Trophoblast cell (in vitro differentiated cells and primary cell): ENCODE measurements around the gene NQO2.
"Not testable (repeated sequence)": the region's sequence is repeated elsewhere in the genome, so short reads cannot be mapped to it uniquely, and the experiment has no call there.

ENCODE experiments used
- DNase-seq, 2 donors: peaks; one replicate each; pipeline ENCODE4 v3.0.0-alpha.2; 2016
- H2AFZ ChIP-seq: 2 replicates; pipeline ENCODE4 v1.6.1; 2013; ENCODE audit warnings: low read length, moderate library complexity, mild to moderate bottlenecking; ENCODE audit not compliant: insufficient read depth, poor library complexity
- H2AK5ac ChIP-seq: 2 replicates; pipeline ENCODE4 v1.6.1; 2013; ENCODE audit warnings: mild to moderate bottlenecking, low read length
- H2BK120ac ChIP-seq: 2 replicates; pipeline ENCODE4 v1.6.1; 2013; ENCODE audit warnings: low read length, mild to moderate bottlenecking, moderate library complexity; ENCODE audit not compliant: insufficient read depth, poor library complexity
- H2BK12ac ChIP-seq: 2 replicates; pipeline ENCODE4 v1.6.1; 2013; ENCODE audit warnings: mild to moderate bottlenecking, low read length, moderate library complexity
- H2BK5ac ChIP-seq: 2 replicates; pipeline ENCODE4 v1.6.1; 2013; ENCODE audit warnings: low read length, low read depth, moderate library complexity, mild to moderate bottlenecking; ENCODE audit not compliant: poor library complexity
- H3K14ac ChIP-seq: 2 replicates; pipeline ENCODE4 v1.6.1; 2013; ENCODE audit warnings: mild to moderate bottlenecking, low read length
- H3K18ac ChIP-seq: 2 replicates; pipeline ENCODE4 v1.6.1; 2013; ENCODE audit warnings: mild to moderate bottlenecking, low read length
- H3K23ac ChIP-seq: 2 replicates; pipeline ENCODE4 v1.6.1; 2013; ENCODE audit warnings: low read length
- H3K27ac ChIP-seq: 2 replicates; pipeline ENCODE4 v1.5.1; 2013; ENCODE audit warnings: low read depth, mild to moderate bottlenecking, inconsistent platforms, low read length, moderate library complexity
- H3K27me3 ChIP-seq: 2 replicates; pipeline ENCODE4 v1.6.1; 2013; ENCODE audit warnings: inconsistent platforms, mild to moderate bottlenecking, low read length, moderate library complexity; ENCODE audit not compliant: insufficient read depth
- H3K36me3 ChIP-seq, 2 experiments: 1 replicate in 1 of 2; 2 replicates in 1 of 2; pipeline ENCODE4 v1.6.1; 2013; ENCODE audit warnings: low read length in 2 of 2, mild to moderate bottlenecking in 2 of 2, moderate library complexity in 1 of 2; ENCODE audit not compliant: insufficient read depth in 2 of 2, control insufficient read depth in 1 of 2
- H3K4ac ChIP-seq: 2 replicates; pipeline ENCODE4 v1.6.1; 2013; ENCODE audit warnings: low read depth, mild to moderate bottlenecking, low read length, moderate library complexity
- H3K4me1 ChIP-seq, 2 experiments: 1 replicate in 1 of 2; 2 replicates in 1 of 2; pipeline ENCODE4 v1.6.1; 2013; ENCODE audit warnings: low read length in 2 of 2, mild to moderate bottlenecking in 2 of 2, moderate library complexity in 1 of 2; ENCODE audit not compliant: insufficient read depth in 2 of 2, control insufficient read depth in 1 of 2
- H3K4me2 ChIP-seq: 2 replicates; pipeline ENCODE4 v1.6.1; 2013; ENCODE audit warnings: inconsistent platforms, mild to moderate bottlenecking, low read length, moderate library complexity
- H3K4me3 ChIP-seq: 2 replicates; pipeline ENCODE4 v1.5.1; 2013; ENCODE audit warnings: mild to moderate bottlenecking, low read depth, low read length, inconsistent platforms
- H3K79me1 ChIP-seq: one replicate; pipeline ENCODE4 v1.6.1; 2013; ENCODE audit warnings: low read length
- H3K79me2 ChIP-seq: 2 replicates; pipeline ENCODE4 v1.6.1; 2013; ENCODE audit warnings: low read length, mild to moderate bottlenecking; ENCODE audit not compliant: control insufficient read depth, insufficient read depth, poor library complexity
- H3K9ac ChIP-seq: 2 replicates; pipeline ENCODE4 v1.6.1; 2013; ENCODE audit warnings: mild to moderate bottlenecking, low read length
- H3K9me3 ChIP-seq: 2 replicates; pipeline ENCODE4 v1.6.1; 2013; ENCODE audit warnings: low read depth, mild to moderate bottlenecking, control low read depth, inconsistent platforms, low read length; ENCODE audit not compliant: insufficient read depth
- H4K12ac ChIP-seq: 2 replicates; pipeline ENCODE4 v1.6.1; 2013; ENCODE audit warnings: low read depth, mild to moderate bottlenecking, low read length, moderate library complexity
- H4K8ac ChIP-seq: 2 replicates; pipeline ENCODE4 v1.6.1; 2013; ENCODE audit warnings: low read depth, mild to moderate bottlenecking, low read length, moderate library complexity
- H4K91ac ChIP-seq: one replicate; pipeline ENCODE4 v1.6.1; 2013; ENCODE audit warnings: low read depth, mild to moderate bottlenecking, low read length, moderate library complexity
- WGBS: extraction: QIAGEN DNeasy Blood & Tissue Kit; methylation state at CpG from one replicate; pipeline ENCODE4 v1.1.7; 2013; ENCODE audit warnings: missing lambda C conversion rate; ENCODE audit not compliant: insufficient read length, insufficient coverage; ENCODE audit errors: extremely low coverage; 5-methylcytosine and 5-hydroxymethylcytosine counted together

NQO2 gene

DNA sequence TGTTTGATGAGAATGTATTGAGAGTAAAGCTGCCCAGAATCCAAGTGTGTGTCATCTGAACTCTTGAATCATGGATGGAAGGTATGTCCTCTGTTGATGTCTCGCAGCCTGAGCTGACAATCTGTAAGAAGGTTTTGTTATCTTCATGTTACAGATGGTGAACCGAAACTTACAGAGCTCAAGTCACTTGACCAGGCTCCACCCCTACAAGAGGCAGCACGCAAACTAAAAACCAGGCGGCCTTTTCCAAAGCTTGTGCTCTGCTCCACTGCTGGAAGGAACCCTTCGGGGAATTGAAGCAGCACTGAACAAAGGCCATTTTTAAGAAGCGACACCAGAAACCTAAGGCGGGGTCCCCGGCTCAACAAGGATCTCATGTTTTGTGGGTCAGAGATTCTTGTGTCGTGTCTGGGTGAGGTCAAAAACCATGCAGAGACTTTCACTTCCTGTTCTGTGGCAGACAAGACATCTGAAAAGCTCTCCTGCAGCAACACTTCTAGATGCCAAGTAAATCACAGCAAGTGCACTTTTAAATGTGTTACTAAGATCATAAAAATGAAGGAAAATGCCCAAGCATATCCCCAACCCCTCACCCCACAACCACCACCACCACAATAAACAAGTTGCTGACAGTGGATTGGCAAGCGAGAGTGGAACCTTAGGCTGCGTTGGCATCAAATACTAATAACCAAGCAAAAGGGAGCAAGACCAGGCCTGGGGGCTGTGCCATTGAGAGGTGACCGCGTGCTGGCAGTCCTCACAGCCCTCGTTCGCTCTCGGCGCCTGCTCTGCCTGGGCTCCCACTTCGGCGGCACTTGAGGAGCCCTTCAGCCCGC is 27.3 kb downstream of the NQO2 start:
- Histone ChIP-seq H4K12ac (no peak overlapping the region), H4K91ac (no peak overlapping the region), H3K4me2 (no peak overlapping the region), H3K14ac (no peak overlapping the region), H2BK120ac (no peak overlapping the region), H2BK5ac (no peak overlapping the region), H2BK12ac (no peak overlapping the region), H4K8ac (no peak overlapping the region), H3K27ac (no peak overlapping the region), H3K79me2 (no peaks in the 10 kb centered on the region), H2AK5ac (no peak overlapping the region), H3K18ac (no peak overlapping the region), H3K23ac (no peak overlapping the region), H3K4me1 (peaks cover 6 to 9% of the 10 kb centered on the region in 2 experiments), H3K4me3 (no peak overlapping the region), H3K9me3 (no peaks in the 10 kb centered on the region), H2AFZ (no peak overlapping the region), H3K4ac (no peak overlapping the region), H3K79me1 (peaks cover 2% of the 10 kb centered on the region), H3K36me3 (no peaks in the 10 kb centered on the region), H3K9ac (no peak overlapping the region), H3K27me3 (no peaks in the 10 kb centered on the region)
- no CpG with 5 or more reads among the region's 20 CpGs for WGBS
- DNase-seq = peak in 1 of 2 donors; percentile 22

DNA sequence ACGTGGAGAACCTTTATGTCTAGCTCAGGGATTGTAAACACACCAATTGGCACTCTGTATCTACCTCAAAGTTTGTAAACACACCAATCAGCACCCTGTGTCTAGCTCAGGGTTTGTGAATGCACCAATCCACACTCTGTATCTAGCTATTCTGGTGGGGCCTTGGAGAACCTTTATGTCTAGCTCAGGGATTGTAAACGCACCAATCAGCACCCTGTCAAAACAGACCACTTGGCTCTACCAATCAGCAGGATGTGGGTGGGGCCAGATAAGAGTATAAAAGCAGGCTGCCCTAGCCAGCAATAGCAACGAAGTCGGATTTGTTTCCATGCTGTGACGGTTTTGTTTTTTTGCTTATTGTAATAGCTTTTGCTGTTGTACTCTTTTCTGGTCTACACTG is 28.5 kb downstream of the NQO2 start:
- not testable (repeated sequence) for H3K27ac ChIP-seq, H3K27me3 ChIP-seq, H3K9ac ChIP-seq, H2BK12ac ChIP-seq, H3K4me2 ChIP-seq, H4K8ac ChIP-seq, H4K12ac ChIP-seq, H2AK5ac ChIP-seq, H3K23ac ChIP-seq, H3K9me3 ChIP-seq, H3K4me1 ChIP-seq, H3K79me1 ChIP-seq, H3K36me3 ChIP-seq, H4K91ac ChIP-seq, H3K4ac ChIP-seq, H2AFZ ChIP-seq, H2BK120ac ChIP-seq, H3K79me2 ChIP-seq, DNase-seq, H2BK5ac ChIP-seq, H3K4me3 ChIP-seq, H3K14ac ChIP-seq, H3K18ac ChIP-seq
- WGBS = no CpG with 5 or more reads among the region's 5 CpGs

DNA sequence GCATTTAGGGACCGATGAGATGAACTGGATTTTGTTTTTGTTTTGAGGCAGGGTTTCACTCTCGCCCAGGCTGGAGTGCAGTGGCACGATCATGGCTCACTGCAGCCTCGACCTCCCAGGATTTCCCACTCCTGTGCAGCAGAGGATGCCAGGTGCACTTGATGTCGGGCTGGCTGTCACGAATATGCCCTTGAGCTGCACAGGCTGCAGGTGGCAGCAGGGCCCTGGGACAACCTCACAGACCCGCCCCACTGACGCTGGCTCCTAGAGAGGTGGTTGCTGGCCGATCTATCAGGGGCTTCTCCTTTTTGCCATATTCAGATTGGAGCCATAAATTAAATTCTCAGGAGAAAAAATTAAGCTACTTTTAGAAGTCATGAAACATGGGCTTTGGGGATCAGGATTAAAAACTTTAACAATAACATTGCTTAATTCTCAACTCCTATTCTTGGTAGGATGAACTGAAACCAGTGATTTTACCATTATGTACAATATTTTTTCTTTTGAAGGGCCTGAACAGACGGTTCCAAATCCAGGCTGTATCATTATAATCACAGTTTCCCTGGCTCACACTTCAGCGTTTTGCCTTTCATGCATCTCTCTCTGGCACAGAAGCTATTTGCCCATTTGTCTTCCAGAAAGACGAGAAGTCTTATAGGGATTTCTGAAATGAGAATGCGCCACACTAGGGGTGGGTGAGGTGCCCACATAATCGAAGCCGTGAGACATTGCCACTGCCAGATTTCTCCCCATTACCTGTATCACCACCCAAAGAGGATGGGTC is 32.4 kb downstream of the NQO2 start:
- H4K91ac ChIP-seq = no peak overlapping the region
- no peak overlapping the region for H3K4me3 ChIP-seq
- no peak overlapping the region for H4K8ac ChIP-seq
- no peak overlapping the region for H2BK5ac ChIP-seq
- no peaks in the 10 kb centered on the region for H3K4me1 ChIP-seq
- no peaks in the 10 kb centered on the region for H3K79me1 ChIP-seq
- DNase-seq = no peak
- H3K14ac ChIP-seq = no peak overlapping the region
- H2BK120ac ChIP-seq = no peak overlapping the region
- H3K4me2 ChIP-seq = no peak overlapping the region
- no peak overlapping the region for H3K9ac ChIP-seq
- no peak overlapping the region for H3K18ac ChIP-seq
- no peak overlapping the region for H2AFZ ChIP-seq
- H3K79me2 ChIP-seq = no peaks in the 10 kb centered on the region
- H3K27me3 ChIP-seq = no peaks in the 10 kb centered on the region
- H2AK5ac ChIP-seq = no peak overlapping the region
- WGBS = no CpG with 5 or more reads among the region's 15 CpGs
- no peak overlapping the region for H3K27ac ChIP-seq
- H3K9me3 ChIP-seq = peaks cover 2% of the 10 kb centered on the region
- no peaks in the 10 kb centered on the region for H3K36me3 ChIP-seq
- H3K23ac ChIP-seq = no peak overlapping the region
- no peak overlapping the region for H4K12ac ChIP-seq
- H3K4ac ChIP-seq = no peak overlapping the region
- H2BK12ac ChIP-seq = no peak overlapping the region

DNA sequence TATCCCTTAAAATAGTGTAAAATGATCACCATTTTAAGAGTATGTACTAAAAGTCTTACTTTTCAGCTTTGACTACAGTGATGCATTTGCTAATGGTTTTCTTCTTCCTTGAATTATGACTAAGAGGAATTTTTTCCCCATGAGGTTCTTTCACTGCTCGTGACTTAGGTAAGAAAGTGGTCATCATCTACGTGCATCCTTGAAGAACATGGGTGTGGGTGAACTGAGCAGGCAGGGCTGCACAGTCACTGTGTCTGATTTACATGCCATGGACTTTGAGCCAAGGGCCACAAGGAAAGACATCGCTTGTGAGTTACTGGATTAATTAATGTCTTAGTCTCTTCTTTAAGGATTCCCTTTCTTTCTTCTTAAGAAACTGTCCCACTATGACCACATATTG is 33.3 kb downstream of the NQO2 start:
- Histone ChIP-seq H3K4ac (no peak overlapping the region), H3K4me1 (no peaks in the 10 kb centered on the region), H2BK12ac (no peak overlapping the region), H2BK5ac (no peak overlapping the region), H3K14ac (no peak overlapping the region), H3K9ac (no peak overlapping the region), H3K27me3 (no peaks in the 10 kb centered on the region), H3K18ac (no peak overlapping the region), H3K79me2 (no peaks in the 10 kb centered on the region), H2AK5ac (no peak overlapping the region), H3K27ac (no peak overlapping the region), H3K4me3 (no peak overlapping the region), H4K12ac (no peak overlapping the region), H2BK120ac (no peak overlapping the region), H3K23ac (no peak overlapping the region), H3K36me3 (no peaks in the 10 kb centered on the region), H2AFZ (no peak overlapping the region), H3K79me1 (no peaks in the 10 kb centered on the region), H4K8ac (no peak overlapping the region), H3K4me2 (no peak overlapping the region), H3K9me3 (peaks cover 2% of the 10 kb centered on the region), H4K91ac (no peak overlapping the region)
- DNase-seq = no peak
- no CpG with 5 or more reads among the region's 3 CpGs for WGBS
